Anterior cingulate cortex (tissue), 58 donors: ENCODE results near the gene CCDC174.

ENCODE experiments used
- DNase-seq, 58 donors: peaks; one replicate each; lab custom pipeline; 2025; lab: John Stamatoyannopoulos, UW

CCDC174 gene

DNA sequence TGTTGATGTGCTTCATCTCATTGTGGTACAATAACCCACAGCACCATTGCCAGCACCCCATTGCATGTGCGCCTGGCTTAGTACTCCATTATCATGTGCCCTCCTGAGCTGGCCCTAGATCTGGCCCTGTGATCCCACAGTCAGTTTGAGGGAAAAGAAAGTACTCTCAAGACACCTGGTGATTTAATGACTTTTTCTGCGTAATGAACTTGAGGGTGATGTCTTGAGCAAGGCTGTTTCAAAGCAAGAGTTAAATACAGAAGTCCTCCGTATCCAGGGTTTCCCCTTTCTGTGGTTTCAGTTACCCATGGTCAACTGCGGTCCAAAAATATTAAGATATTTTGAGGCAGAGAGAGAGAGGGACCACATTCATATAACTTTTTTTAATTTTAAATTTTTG lies 39.7 kb downstream of the CCDC174 start:
- DNase-seq = no peak

DNA sequence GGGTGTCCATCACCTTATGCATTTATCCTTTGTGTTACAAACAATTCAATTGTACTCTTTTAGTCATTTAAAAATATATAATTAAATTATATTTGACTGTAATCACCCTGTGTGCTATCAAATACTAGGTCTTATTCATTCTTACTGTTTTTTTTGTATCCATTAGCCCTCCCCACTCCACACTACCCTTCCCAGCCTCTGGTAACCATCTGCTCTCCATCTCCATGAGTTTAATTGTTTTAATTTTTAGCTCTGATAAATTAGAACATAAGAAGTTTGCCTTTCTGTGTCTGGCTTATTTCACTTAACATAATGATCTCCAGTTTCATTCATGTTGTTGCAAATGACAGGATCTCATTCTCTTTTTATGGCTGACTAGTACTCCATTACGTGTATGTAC lies 40.2 kb downstream of the CCDC174 start:
- no peak for DNase-seq

DNA sequence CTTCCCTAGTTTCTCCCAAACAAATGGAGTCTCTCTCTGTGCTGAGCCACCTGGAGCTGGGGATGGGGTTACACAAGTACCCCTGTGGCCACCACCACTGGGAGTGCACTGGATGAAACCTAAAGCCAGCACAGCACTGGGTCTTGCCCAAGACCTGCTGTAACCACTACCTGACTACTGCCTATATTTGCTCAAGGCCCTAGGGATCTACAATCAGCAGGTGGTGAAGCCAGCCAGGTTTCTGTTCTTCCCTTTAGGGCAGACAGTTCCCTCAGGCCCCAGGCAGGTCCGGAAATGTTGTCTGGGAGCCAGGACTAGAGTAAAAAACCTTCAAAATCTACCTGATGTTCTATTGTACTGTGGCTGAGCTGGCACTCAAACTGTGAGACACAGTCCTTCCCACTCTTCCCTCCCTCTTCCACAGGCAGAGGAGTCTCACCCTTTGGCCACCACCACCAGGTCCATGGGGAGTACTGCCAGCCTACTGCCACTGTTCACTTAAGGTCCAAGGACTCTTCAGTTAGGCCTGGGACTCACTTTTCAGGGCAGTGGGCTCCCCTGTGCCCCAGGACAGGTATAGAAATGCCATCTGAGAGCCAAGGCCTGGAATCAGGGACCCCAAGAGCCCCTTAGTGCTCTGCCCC lies 47.2 kb downstream of the CCDC174 start:
- DNase-seq = no peak

DNA sequence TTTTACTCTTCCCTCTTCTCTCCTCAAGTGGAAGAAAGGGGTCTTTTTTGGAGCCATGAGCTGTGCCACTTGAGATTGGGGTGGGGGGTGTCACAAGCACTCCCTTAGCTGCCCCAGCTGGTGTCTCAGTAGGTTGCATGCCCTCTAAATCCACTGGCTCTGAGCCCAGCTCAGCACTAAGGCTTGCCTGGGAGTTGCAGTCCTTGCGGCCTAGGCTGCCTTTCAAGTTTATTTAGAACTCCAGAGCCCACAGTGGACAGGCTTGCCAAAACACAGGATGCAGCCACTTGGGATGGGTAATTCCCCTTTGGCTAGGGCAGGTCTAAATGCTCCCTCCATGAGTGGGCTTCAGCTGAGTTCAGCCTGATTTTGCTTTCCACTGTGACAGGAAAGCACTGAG lies 48.1 kb downstream of the CCDC174 start:
- no peak for DNase-seq

DNA sequence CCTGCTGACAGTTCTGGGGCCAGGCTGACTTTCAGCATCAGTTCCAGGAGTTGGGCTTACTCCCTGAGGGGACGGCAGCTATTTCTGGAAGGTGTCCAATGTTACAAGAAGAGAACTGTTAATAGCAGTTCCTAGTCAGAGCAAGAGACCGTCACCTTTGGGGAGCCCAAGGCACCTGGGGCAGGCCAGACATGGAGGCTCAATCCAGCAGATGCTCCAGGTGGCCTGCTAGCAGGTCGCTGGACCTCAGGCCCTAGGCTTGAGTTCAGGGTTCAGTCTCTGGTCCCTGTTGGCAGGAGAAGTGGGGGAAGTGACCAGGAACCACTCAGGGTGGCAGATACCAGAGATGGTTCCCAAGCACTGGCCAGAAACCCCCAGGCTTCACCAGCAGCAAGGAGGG lies 49.3 kb downstream of the CCDC174 start:
- no peak for DNase-seq

DNA sequence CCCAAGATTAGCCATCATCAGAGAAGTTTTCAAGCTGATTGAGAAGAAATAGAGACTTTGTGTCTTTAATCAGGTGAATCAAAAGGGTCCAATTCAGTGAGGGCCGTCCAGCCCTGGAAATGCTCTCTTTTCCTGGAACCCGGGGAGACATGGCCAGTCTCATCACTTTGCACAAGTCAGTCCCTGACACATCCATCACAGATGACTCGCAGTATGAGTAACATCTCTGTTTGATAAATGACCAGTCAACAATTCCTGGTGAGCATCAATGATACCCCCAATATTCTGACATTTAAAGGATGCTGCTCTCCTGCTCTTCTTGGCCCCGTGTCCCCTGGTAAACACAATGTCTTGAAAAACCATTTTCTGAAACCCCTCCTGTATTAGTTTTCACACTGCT lies 50.1 kb downstream of the CCDC174 start:
- no peak for DNase-seq

DNA sequence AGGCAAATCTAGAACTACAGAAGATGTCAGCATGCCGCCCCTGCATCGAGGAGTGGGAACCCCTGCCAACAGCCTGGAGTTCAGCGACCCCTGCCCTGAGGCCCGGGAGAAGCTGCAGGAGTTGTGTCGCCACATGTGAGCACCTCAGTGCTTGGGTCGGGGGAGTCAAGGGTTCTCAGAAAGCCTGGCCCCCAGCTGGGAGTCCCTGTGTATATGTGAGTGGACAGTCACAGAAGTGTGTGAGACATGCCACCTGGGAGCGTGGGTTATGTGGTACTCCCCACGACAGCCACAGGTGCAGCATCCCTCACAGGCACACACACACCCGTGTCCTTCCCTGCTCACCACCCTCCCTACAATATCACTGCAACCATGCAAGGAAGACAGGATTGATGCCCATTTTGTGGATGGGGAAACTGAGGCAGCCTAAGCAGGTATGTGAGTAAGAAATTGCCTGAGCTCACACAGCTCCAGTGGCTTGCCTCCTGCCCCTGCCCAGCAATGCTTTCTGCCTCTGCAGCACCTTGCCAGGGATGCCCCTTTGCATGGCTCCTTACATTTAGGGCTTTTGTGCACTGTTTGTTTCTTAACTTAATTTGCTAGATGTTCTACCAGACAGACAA lies 51.7 kb downstream of the CCDC174 start:
- DNase-seq = no peak

DNA sequence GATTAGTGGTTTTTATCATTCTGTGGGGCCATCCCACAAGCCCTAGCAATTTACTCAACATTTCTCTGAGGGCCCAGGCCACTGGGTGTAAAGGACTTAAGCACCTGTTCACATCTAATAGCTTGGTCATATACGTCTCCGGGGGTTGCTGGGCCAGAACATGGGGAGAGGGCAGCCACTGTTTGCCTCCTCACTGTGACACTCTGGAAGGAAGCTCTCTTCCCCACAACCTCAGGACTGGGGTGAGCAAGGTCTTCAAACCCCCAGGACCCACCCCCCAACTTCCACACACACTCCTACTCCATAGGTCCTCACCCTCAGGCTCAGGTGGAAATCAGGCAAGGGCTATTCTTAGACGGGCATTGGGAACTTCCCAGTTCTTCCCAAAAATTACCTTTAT lies 52.2 kb downstream of the CCDC174 start:
- DNase-seq = no peak

DNA sequence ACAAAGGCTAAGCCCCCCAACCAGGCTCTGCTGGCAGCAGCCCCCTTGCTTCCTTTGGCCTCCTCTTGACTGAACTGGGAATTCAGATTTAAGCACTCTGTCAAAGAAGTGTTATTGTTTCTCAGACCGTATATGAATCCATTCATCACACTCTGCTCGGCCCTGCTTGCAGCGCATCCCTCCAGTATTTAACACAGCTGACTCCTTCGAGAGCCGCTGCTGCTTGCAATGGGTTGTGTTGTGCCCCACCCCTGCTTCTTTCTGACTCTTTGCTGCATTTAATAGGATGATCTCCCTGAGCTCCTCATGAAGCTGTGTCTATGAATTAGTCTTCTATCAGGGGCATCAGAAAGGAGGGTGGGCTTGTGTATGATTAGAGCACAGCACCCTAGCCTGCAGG lies 54.5 kb downstream of the CCDC174 start:
- no peak for DNase-seq

DNA sequence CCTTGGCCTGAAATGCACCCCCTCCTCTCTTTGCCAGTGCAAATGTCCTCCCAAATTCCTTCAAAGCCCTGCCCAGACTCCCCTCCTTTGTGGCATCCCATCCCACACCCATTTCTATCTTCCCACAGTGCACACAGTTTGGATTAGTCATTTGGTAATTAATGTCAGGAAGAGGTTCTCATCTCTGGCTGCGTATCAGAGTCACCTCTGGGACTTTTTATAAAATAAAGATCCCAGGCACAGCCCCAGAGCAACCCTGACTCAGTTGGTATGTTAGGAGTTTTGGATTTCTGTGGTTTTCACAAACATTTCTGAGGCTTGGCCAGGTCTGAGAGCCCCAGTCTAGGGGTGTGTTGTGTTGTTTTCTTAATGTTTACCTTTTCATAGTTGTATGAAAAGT lies 65.0 kb downstream of the CCDC174 start:
- no peak for DNase-seq

DNA sequence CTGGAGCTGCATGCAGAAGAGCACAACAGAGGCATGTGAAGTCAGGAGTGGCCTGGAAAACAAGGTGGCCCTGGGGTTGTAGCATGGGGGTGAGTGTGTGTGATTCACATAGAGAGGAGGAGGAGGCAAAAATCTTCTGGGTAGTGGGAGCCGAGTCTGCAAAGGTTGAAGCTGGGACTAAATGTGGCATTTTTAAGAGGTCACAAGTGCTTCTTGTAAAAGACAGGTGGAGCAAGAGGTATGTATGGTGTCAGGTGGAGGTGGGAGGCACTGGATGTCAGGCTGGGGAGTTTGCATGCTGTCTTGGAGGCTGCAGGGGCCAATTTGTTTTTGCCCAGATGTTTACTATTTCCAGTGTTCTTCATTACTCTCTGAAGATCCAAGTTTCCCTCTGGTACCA lies 65.7 kb downstream of the CCDC174 start:
- DNase-seq = no peak

DNA sequence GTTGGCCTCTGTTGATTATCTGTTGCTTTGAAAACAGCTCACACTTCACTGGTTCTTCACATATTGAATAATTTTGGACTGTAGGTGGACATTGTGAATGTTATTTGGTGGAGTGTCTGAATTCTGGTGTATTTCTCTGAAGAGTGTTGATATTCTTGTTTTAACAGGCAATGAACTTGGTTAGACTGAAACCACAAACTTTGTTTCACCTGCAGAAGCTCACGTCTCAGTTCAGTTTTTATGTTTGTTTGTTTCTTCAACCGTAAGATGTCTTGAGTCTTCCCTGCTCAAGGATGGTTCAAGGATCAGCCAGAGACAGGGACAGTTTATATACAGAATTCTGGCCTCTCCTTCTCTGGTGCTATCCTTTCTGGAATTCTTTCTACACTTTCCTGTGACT lies 67.0 kb downstream of the CCDC174 start:
- DNase-seq = no peak

DNA sequence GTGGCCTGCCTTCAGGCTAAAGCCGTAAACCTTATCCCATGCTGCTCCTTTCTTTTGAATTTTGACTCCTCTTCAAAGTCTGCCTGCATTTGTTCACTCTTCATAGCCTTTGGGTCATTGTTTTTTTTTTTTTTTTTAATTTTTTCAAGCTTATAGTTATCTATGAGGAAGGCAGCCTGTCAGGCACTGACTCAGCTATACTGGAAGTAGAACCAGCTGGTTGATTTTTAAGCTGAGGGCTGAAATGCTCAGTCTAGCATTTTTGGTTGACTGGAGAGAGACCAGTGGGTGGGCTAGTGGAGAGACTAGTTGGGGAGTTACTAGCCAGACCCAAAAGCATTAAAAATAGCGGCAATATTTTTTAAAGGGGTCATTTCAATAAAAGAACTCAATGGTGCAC lies 67.4 kb downstream of the CCDC174 start:
- DNase-seq = no peak

DNA sequence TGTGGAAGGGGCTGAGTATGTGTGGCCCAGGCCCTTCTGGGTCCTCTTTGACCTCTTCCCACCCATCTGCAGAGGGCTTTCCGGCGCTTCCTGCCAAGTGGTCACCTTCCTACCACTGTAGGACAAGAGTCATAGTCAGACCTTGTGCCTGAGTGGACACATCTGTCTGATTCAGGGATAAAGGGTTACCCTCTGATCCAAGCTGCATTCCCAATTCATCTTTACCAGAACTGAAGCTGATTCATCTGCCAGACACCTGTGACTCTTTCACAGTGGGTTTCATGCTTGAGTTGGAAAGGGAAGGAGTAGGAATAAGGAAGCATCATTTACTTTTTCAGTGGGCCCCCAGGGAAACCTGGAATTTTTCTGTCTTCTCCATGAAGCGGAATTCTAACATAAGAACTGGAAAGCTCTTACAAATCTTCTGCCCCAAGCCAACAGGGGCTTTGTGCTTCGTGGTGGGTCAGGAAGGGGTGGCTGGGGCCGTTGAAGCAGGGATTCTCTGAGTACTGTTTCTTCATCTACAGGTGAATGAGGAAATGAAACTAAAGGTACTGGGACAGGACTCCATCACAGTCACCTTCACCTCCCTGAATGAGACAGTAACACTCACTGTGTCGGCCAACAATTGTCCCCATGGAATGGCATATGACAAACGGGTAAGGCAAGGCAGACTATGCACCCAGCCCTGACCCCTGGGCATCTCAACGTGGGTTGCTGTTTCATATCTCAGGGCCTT lies 69.7 kb downstream of the CCDC174 start:
- no peak for DNase-seq
